ENCODE measurements around the gene MAP4.
"Not testable (repeated sequence)": the region's sequence is repeated elsewhere in the genome, so short reads cannot be mapped to it uniquely, and the experiment has no call there.

MAP4 gene

GRCh38 chr3:47892286-47893040, 123.8 kb downstream of the MAP4 start:
- no peak for DNase-seq

DNA sequence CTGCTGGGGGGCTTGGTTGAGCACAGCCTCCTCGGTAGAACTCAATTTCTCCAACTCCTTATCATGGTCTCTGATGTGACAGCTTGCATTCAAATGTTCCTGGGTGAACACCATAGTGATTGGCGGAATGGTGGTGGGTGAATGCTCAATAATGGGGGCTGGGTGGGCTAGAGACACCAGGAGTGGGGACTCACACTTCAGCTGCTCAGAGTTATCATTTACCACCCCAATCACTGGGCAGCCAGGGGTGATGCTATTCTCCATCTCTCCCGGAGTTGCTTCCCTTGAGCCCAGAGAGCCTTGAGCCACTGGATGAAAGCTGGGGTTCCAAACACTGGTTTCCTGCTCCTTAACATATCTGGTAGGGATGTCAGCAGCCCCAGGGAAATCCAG, 124.6 kb downstream of the MAP4 start:
- no peak for DNase-seq

- no peak for DNase-seq
Measured at GRCh38 chr3:47890828-47891612, 125.2 kb downstream of the MAP4 start.

GRCh38 chr3:47890126-47890827, 125.9 kb downstream of the MAP4 start:
- no peak for DNase-seq

- DNase-seq: no peak
Measured at GRCh38 chr3:47888986-47889757, 127.0 kb downstream of the MAP4 start.

DNA sequence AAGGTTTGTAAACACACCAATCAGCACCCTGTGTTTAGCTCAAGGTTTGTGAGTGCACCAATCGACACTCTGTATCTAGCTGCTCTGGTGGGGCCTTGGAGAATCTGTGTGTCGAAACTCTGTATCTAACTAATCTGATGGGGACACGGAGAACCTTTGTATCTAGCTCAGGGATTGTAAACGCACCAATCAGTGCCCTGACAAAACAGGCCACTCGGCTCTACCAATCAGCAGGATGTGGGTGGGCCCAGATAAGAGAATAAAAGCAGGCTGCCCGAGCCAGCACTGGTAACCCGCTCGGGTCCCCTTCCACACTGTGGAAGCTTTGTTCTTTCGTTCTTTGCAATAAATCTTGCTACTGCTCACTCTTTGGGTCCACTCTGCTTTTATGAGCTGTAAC, 128.2 kb downstream of the MAP4 start:
- DNase-seq: not testable (repeated sequence)

DNA sequence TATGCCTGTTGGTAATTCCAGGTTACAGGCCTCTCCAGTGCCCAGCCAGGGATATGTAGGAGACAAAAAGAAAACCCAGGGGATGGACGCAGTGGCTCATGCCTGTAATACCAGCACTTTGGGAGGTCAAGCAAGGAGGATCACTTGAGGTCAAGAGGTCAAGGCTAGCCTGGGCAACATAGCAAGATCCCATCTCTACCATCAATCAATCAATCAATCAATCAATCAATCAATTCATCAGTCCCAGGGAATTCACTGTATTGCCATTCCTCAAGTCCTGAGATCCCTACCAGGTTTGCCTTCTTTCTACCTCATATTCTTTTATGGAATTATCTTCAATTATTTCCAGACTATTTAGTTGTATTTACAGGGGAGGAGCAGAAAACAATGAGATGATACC, 131.0 kb downstream of the MAP4 start:
- DNase-seq: no peak

DNA sequence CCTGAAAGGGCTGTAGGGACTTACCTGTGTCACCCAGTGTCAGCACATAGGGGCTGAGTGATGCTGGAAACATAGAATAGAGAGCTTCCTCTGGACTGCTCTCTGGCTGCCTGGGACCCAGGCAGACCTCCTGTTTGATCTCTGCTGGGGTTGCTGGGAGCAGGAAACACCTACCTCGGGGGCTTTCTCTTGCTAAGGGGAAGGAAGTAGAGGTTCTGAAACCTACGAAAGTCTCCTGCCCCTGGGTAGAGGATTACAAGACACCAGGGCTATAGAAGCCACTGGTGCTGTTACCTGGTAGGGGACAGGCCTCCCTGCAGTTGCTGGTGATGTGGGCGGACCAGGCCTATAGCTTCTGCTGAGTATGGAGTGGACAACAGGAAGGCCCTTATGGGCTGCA, 131.6 kb downstream of the MAP4 start:
- no peak for DNase-seq

DNA sequence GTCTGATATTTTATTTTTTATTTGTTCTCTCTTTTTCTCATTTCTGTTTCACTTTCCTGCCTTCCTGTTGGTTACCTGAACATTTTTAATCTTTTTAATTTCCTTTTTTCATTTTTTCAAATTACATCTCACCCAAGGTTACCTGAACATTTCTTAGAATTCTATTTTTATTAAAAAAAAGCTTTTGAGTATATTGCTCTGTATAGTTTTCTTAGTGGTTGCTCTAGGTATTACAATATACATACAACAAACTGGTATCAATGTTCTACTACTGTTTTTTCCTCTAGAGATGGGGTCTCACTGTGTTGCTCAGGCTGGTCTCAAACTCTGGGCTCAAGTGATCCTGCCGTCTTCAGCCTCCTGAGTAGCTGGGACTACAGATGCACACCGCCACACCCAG, 133.9 kb downstream of the MAP4 start:
- no peak for DNase-seq

DNA sequence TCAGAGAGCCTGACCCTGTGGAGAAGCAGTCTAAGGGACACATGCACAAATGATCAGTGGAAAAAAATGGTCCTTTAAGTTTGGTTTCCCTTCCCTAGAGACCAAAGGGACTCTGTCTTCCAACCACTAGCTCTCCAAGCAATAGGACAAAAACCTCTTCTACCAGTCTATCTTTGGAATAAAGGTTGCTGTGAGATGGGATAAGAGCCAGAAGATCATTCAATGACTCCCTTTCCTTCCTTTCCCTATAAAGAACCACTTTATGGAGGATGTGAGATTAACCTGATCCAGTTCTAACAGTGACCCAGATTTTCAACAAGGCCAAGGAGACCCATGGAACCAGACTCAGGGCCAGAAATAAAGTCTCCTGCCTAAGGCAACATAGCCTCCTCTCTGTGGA, 138.5 kb downstream of the MAP4 start:
- DNase-seq: no peak

DNA sequence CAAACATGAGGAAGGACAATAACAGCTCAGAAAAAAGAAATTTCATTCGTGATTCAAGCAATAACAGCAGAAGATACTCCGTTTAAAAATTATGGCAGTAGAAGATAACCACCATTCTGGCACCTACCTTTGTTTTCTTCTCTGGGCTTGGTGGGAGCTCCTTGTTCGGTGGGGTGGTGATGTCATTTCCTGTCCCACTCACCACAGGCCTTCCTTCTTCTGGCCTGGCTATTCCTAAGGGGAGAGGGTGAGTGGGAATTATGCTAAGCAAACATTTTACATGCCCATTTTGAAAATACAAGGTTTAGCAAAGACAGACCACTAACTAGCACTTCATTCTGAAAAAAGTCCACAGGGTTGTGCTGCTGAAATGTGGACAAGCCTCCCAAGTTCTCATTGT, 138.9 kb downstream of the MAP4 start:
- no peak for DNase-seq

DNA sequence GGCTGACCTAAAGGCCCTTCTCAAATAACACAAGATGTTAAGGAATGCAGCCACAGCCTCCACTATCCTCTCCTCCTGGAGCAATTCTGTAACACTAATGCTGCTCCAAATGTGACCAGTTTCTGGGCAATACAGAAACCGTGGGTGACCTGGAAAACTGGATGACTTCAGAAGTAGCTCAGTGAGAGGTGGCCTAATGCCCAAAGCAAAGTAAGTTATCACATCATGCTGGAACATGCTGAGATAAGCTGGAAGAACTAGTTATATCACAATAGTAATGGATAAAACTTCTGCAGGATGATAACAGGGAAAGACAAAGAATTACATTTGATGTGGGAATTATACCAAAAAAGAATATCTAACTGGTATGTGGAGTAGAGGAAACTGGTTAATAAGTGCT, 141.3 kb downstream of the MAP4 start:
- no peak for DNase-seq

DNA sequence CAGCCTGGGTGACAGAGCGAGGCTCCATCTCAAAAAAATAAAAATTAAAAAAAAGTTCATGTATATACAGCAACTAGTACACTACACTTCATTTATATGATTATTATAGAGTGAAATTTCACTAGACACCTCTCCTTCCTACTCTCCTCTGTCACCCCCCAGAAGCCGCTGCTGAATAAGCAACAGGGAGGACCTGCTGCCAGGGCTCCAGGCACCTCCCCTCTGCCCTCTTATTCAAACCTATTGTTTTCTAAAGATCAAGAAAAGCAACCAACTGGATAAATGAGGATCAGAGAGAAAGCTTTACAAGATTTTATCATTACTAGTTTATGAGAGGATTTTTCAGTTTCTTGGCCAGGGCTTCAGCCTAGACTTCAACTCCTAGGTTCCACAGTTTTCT, 141.8 kb downstream of the MAP4 start:
- DNase-seq: no peak

DNA sequence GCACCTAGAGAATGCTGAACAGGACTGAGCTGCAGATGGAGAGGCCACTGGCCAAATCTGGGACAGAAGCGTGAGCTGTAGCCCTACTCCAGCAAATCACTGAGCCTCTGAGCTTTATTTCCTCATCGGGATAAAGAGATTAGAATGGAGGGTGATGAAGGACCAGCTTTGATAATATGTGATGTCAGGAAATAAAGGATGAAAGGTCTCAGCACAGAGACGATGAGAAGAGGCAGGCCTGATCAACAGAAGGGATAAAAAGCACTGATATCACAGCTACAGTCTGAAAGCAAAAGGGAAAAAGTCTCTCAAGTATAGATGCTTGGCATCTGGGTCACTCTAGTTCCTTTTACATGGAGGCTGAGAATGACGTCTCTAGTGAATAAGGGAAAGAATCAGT, 143.3 kb downstream of the MAP4 start:
- no peak for DNase-seq

DNA sequence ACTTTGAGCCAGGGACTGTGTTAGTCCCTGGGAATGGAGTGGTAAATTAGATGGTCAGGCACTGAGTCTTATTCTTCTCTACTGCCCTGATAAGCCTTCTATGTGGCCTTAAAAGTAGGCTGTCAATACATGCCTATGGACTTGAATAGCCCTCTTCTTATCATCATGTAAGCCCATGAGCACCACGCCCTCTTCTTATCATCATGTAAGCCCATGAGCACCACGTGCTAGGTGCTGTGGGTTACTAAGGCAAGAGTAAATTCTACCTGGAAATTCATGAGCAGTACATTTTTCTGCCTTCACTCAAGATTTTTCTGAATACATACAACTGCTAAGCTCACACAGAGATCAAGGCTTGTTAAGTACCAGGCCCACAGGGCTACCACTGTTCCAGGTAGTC, 144.8 kb downstream of the MAP4 start:
- no peak for DNase-seq

DNA sequence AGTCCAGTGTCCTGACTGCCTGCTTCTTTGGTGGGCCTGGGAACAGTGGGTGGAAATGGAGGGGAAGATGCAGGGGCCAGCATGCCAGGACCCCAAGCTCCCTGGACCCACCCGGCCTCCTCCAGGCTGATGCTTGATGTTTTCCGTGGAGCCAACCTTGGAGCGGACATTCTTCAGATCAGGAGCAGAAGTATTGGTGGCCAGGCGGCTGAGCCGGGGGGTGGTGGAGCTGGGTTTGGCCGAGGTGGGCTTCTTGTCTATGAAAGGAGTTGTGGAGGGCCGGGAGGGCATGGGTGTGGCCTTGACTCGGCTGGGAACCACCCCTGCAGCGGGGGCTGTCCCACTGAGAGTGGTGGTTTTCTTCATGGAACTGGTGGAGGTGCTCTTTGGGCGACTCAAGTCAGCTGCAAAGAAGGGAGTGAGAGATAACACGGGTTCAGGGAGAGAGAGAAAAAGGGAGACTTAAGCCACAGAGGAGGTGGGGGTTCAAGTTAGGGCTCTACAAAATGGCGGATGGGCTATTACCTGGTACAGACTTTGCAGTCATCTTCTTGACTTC, 145.4 kb downstream of the MAP4 start:
- no peak for DNase-seq

DNA sequence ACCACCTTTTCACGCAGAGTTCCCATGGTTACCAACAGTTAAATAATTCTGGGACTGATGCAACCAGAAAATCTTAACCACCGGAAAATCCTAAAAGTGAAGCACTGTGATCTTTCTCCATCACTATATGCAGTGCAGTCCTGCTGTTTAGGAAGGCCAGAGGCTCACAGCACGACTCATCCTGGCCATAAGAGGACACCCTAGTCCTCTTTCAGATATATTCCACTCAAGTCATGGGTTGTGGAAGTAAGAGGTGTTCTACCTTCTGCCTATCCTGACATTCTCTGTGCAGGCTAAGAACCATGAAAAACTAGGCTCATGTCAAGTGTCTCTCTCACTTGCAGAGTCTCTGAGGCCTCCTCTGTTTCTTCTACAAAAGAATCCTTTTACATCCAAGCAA, 146.1 kb downstream of the MAP4 start:
- DNase-seq: no peak

DNA sequence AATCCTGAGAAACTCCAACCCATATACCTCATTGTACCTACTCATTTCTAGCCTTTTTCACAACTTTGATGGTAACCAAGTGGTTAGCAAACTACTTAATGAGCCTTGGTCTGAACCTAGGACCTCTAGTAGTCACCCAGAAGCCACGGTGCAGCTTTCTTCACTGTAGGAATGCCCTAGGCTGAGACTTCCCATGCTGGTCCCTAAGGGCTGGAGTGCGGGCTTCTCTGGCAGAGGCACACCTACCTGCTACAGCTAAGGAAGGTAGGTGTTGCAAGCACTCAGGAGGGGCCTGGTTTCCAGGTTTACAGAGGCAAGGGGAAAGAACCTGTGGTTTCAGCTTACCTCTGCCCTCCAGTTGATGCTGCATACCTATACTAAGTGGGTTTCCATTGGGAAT, 147.9 kb downstream of the MAP4 start:
- no peak for DNase-seq

DNA sequence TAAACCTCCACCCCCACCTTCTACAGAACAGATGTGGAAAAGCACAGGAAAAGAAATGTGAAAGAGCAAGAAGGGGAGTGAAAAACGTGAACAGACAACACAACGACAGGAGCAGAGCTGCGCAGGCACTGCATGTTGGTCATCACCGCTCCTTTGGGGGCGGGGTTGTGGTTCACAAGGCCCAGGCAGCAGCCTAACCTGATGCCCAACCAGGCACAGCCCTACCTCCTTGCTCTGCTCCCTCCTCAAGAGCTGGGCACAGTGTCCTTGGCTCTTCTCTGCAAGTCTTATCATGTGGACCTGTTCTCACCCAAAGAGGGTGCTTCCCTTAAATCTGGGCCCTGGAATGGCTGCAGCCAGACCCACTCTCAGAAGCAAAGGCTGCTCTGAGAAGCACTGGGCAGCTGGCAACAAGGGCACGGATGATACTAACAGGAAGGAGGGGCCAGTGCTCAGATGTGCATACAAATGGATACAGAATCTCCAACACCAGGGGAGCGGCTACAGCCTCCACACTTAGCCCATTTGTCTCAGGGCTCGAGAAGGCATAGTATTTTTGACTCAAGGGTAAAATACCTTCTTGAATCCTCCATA, 148.7 kb downstream of the MAP4 start:
- DNase-seq: no peak

DNA sequence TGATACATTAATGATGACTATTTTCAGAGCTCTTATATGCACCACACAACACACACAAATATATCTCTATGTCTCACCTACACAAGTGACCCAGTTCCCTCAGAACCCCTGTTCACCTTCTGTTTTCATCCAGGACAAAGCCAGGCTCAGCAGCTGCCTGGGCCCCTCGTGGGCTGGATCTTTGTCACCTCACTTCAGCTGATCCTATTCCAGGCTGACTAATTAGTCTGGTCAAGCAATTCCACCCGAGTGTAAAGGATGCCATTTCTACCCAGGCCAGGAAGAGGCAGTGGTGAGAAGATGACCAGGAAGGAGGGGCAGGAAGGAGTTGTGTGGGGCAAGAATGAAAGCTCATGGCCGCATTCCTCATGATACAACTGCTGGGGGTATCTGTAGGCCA, 151.0 kb downstream of the MAP4 start:
- DNase-seq: no peak

DNA sequence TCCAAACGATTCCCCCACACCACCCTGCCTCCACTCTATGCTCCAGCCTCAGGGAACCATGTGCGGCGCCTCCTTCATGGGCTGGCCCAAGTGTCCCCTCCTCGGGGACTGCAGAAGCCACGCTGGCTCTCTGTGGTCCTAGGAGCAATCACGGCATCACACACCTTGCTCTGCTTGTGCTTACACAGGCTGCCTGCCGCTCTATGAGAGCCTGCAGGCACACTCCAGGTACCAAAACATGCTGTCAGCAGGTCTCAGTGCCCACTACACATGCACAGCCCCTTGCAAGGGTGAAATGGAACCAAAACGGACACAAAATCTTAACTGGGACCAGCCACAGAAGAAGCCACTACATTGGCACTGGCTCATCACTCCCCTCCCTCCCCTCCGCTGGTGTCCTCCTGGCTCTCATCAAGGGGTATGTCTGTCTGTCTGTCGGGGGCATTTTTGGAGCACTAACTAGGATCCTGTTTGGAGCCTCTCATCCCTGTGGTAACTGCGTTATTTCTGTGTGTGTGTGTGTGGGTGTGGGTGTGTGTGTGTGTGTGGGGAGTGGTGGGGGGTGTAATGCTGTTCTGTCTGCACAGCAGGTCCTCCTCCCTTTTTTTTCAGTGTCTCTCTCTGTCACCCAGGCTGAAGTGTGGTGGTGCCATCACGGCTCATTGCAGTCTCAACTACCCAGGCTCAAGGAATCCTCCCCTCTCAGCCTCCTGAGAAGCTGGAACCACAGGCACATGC, 152.7 kb downstream of the MAP4 start:
- DNase-seq: no peak

All from CD4-positive, alpha-beta T cell treated with Interleukin-15 for 1 hour (primary cell).